MM.1S (cell line): ENCODE measurements around the gene CDK11B.

Experiments
- DNase-seq: peaks from one replicate; pipeline ENCODE4 v3.0.0-alpha.2; 2015
- H2AFZ ChIP-seq: fragments of 300-600 bp; sonication (generic); 2 replicates; pipeline ENCODE4 v1.6.0; 2016; ENCODE audit warnings: antibody characterized with exemption, low read length
- H3F3A ChIP-seq: fragments of 300-600 bp; sonication (generic); 2 replicates; pipeline ENCODE4 v1.6.1; 2016; ENCODE audit warnings: mild to moderate bottlenecking, antibody characterized with exemption, low read length, moderate library complexity, mixed read lengths; ENCODE audit not compliant: insufficient read depth
- H3K27ac ChIP-seq: fragments of 300-600 bp; sonication (generic); 2 replicates; pipeline ENCODE4 v1.5.1; 2016; ENCODE audit warnings: mild to moderate bottlenecking, low read length
- H3K27me3 ChIP-seq: fragments of 300-600 bp; sonication (generic); replicated peaks from 2 replicates; pipeline ENCODE4 v1.6.0; 2016; ENCODE audit warnings: low read length; ENCODE audit not compliant: insufficient read depth
- H3K36me3 ChIP-seq: fragments of 300-600 bp; sonication (generic); replicated peaks from 2 replicates; pipeline ENCODE4 v1.6.1; 2016; ENCODE audit warnings: mild to moderate bottlenecking, low read length, mixed read lengths; ENCODE audit not compliant: insufficient read depth
- H3K4me1 ChIP-seq: fragments of 300-600 bp; sonication (generic); 2 replicates; pipeline ENCODE4 v1.6.1; 2016; ENCODE audit warnings: low read length, mixed read lengths
- H3K4me2 ChIP-seq: fragments of 300-600 bp; sonication (generic); 2 replicates; pipeline ENCODE4 v1.6.0; 2016; ENCODE audit warnings: low read depth, low read length
- H3K4me3 ChIP-seq: fragments of 300-600 bp; sonication (generic); 2 replicates; pipeline ENCODE4 v1.5.1; 2016; ENCODE audit warnings: low read length, mixed read lengths
- H3K79me2 ChIP-seq: fragments of 300-600 bp; sonication (generic); 2 replicates; pipeline ENCODE4 v1.6.1; 2016; ENCODE audit warnings: mixed run types, low read length, mixed read lengths
- H3K9ac ChIP-seq: fragments of 300-600 bp; sonication (generic); 2 replicates; pipeline ENCODE4 v1.6.1; 2016; ENCODE audit warnings: low read length, mixed read lengths
- H3K9me2 ChIP-seq: fragments of 300-600 bp; sonication (generic); replicated peaks from 2 replicates; pipeline ENCODE4 v1.6.1; 2016; ENCODE audit warnings: mild to moderate bottlenecking, low read length, mixed read lengths; ENCODE audit not compliant: insufficient read depth
- H3K9me3 ChIP-seq: fragments of 300-600 bp; sonication (generic); replicated peaks from 2 replicates; pipeline ENCODE4 v1.6.1; 2016; ENCODE audit warnings: mild to moderate bottlenecking, low read length, mixed read lengths; ENCODE audit not compliant: insufficient read depth
- H4K20me1 ChIP-seq: fragments of 300-600 bp; sonication (generic); 2 replicates; pipeline ENCODE4 v1.6.1; 2016; ENCODE audit warnings: mild to moderate bottlenecking, low read length, moderate library complexity, mixed read lengths; ENCODE audit not compliant: insufficient read depth
- EZH2 ChIP-seq: fragments of 300-600 bp; sonication (generic); optimal IDR thresholded peaks from 2 replicates; pipeline ENCODE3; 2017; ENCODE audit warnings: low read depth, mild to moderate bottlenecking, antibody characterized with exemption, low read length, mixed read lengths
- EZH2phosphoT487 ChIP-seq: fragments of 300-600 bp; sonication (generic); IDR thresholded peaks from 2 replicates; pipeline ENCODE4 v1.6.1; 2018; ENCODE audit warnings: antibody characterized with exemption, low read length
- TF ChIP-seq, protein P1 (sequence below): fragments of 300-600 bp; sonication (generic); IDR thresholded peaks from 2 replicates; pipeline ENCODE4 v1.5.1; 2016; ENCODE audit warnings: antibody characterized with exemption, low read length, mixed read lengths

The CDK11B gene

GRCh38 chr1:1627829-1628753 is 30.7 kb downstream of the CDK11B start:
- Histone ChIP-seq H3K4me2 (no peak overlapping the region), H3K9ac (no peak overlapping the region)

DNA sequence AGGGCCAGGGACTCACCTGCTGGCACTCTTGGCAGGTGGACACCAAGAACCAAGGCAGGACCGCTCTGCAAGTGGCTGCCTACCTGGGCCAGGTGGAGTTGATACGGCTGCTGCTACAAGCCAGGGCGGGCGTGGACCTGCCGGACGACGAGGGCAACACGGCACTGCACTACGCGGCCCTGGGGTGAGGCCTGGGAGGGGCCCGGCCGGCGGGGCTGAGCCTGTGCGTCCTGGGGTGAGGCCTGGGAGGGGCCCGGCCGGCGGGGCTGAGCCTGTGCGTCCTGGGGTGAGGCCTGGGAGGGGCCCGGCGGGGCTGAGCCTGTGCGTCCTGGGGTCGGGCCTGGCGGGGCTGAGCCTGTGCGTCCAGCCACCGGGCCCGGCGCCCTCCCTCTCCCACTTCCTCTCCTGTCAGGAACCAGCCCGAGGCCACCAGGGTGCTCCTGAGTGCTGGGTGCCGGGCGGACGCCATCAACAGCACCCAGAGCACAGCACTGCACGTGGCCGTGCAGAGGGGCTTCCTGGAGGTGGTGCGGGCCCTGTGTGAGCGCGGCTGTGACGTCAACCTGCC is 31.5 kb downstream of the CDK11B start:
- Histone ChIP-seq H3K36me3 (no peaks in the 10 kb centered on the region), H3K4me1 (peaks cover 4% of the 10 kb centered on the region; the same call in 1 of the 2 replicates), H3F3A (no peaks in the 10 kb centered on the region), H3K9me3 (no peaks in the 10 kb centered on the region), H3K27me3 (peaks cover 13% of the 10 kb centered on the region), H4K20me1 (no peaks in the 10 kb centered on the region), H3K27ac (no peak overlapping the region), H3K9me2 (no peaks in the 10 kb centered on the region), H3K4me3 (no peak overlapping the region), H2AFZ (no peak overlapping the region), H3K79me2 (no peaks in the 10 kb centered on the region), H3K9ac (no peak overlapping the region), H3K4me2 (no peak overlapping the region)
- TF ChIP-seq EZH2 (no peak), EZH2phosphoT487 (no peak)
- TF ChIP-seq, protein P1, sequence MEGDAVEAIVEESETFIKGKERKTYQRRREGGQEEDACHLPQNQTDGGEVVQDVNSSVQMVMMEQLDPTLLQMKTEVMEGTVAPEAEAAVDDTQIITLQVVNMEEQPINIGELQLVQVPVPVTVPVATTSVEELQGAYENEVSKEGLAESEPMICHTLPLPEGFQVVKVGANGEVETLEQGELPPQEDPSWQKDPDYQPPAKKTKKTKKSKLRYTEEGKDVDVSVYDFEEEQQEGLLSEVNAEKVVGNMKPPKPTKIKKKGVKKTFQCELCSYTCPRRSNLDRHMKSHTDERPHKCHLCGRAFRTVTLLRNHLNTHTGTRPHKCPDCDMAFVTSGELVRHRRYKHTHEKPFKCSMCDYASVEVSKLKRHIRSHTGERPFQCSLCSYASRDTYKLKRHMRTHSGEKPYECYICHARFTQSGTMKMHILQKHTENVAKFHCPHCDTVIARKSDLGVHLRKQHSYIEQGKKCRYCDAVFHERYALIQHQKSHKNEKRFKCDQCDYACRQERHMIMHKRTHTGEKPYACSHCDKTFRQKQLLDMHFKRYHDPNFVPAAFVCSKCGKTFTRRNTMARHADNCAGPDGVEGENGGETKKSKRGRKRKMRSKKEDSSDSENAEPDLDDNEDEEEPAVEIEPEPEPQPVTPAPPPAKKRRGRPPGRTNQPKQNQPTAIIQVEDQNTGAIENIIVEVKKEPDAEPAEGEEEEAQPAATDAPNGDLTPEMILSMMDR = no peak
- DNase-seq = no peak

More at GRCh38 chr1:1627829-1628753, 30.7 kb downstream of the CDK11B start:
- Histone ChIP-seq H3K36me3 (no peaks in the 10 kb centered on the region), H3K4me1 (peaks cover 4% of the 10 kb centered on the region; the same call in 1 of the 2 replicates), H4K20me1 (no peaks in the 10 kb centered on the region), H3K9me3 (no peaks in the 10 kb centered on the region), H3K27me3 (peaks cover 13% of the 10 kb centered on the region), H3F3A (no peaks in the 10 kb centered on the region), H3K79me2 (no peaks in the 10 kb centered on the region), H3K27ac (no peak overlapping the region), H3K9me2 (no peaks in the 10 kb centered on the region), H3K4me3 (no peak overlapping the region), H2AFZ (no peak overlapping the region)
- TF ChIP-seq EZH2phosphoT487 = no peak
- TF ChIP-seq EZH2 = no peak
- TF ChIP-seq, protein P1 = no peak
- DNase-seq = no peak

DNA sequence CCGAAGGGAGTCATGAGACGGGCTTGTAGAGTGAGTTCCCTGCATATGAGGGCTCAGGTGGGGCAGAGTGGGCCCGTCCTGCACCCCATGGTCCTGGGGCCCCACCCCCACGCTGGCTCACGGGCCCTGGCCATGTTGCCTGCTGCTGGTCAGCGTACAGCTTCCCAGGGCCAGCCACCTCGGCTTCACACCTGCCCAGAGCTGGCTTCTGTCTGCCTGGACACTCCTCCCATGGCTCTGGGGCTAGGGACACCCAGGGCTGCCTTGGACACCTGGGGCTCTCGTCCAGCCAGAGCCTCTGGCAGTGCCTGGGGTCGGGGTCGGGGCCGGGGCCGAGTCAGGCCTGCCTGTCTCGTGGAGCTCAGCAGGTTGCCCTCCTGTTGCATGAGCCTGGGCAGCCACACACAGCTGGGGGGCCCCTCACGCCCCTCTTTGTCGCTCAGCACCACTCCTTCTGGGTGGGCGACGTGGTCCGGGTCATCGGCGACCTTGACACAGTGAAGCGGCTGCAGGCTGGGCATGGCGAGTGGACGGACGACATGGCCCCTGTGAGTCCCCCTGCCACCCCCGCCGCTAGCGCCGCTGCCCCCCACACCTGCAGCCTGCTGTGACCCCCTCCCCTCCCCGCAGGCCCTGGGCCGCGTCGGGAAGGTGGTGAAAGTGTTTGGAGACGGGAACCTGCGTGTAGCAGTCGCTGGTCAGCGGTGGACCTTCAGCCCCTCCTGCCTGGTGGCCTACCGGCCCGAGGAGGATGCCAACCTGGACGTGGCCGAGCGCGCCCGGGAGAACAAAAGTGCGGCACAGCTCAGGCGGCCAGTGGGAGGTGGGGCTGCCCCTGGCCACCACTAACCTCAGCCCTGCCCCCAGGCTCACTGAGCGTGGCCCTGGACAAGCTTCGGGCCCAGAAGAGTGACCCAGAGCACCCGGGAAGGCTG is 32.3 kb downstream of the CDK11B start:
- Histone ChIP-seq H3K36me3 (no peaks in the 10 kb centered on the region), H3K9ac (no peak overlapping the region), H3K9me2 (no peaks in the 10 kb centered on the region), H3K4me3 (no peak overlapping the region), H3F3A (no peaks in the 10 kb centered on the region), H3K79me2 (no peaks in the 10 kb centered on the region), H3K4me2 (no peak overlapping the region), H2AFZ (no peak overlapping the region), H3K9me3 (no peaks in the 10 kb centered on the region), H3K27ac (no peak overlapping the region), H3K27me3 (peaks cover 7% of the 10 kb centered on the region; the same call in 1 of the 2 replicates), H4K20me1 (no peaks in the 10 kb centered on the region), H3K4me1 (peaks cover 4% of the 10 kb centered on the region; the same call in 1 of the 2 replicates)
- no peak for DNase-seq
- TF ChIP-seq, protein P1 = no peak
- TF ChIP-seq EZH2phosphoT487 (no peak), EZH2 (no peak)
